Small intestine (tissue), 7 donors: ENCODE measurements around the gene TMEM9. TPM values are rescaled to one million over a fixed set of nuclear protein-coding genes. Genes with fewer than 3 reads are reported as not detected.

ENCODE experiments used
- DNase-seq, 2 donors: peaks; one replicate each; pipeline versions ENCODE4 v3.0.0 to v3.0.0-alpha.2; 2013
- FAIRE-seq: peaks from 2 replicates; lab custom pipeline; 2012; peaks lifted over from hg19 to GRCh38; lab: Jason Lieb, UNC
- H3K27ac ChIP-seq, 3 donors: one replicate each; pipeline ENCODE4 v1.5.1; 2013; ENCODE audit warnings: low read length in 2 of 3, mild to moderate bottlenecking in 2 of 3, control low read depth in 1 of 3, inconsistent platforms in 1 of 3, low read depth in 1 of 3, moderate library complexity in 1 of 3
- H3K27me3 ChIP-seq, 3 donors: one replicate each; pipeline ENCODE4 v1.6.1; 2013; ENCODE audit warnings: low read length in 3 of 3, inconsistent platforms in 1 of 3; ENCODE audit not compliant: control insufficient read depth in 3 of 3, insufficient read depth in 3 of 3
- H3K36me3 ChIP-seq, 3 donors: one replicate each; pipeline ENCODE4 v1.6.1; 2013; ENCODE audit warnings: low read length in 3 of 3, inconsistent platforms in 1 of 3, low read depth in 1 of 3, mild to moderate bottlenecking in 1 of 3, moderate library complexity in 1 of 3; ENCODE audit not compliant: control insufficient read depth in 3 of 3, insufficient read depth in 2 of 3
- H3K4me1 ChIP-seq, 3 donors: one replicate each; pipeline ENCODE4 v1.6.1; 2013; ENCODE audit warnings: low read length in 2 of 3, inconsistent platforms in 1 of 3, low read depth in 1 of 3, mild to moderate bottlenecking in 1 of 3, moderate library complexity in 1 of 3; ENCODE audit not compliant: control insufficient read depth in 3 of 3, insufficient read depth in 2 of 3
- H3K4me3 ChIP-seq, 3 donors: one replicate each; pipeline ENCODE4 v1.5.1; 2013; ENCODE audit warnings: low read length in 3 of 3, control low read depth in 1 of 3, inconsistent platforms in 1 of 3, low read depth in 1 of 3, mild to moderate bottlenecking in 1 of 3, moderate library complexity in 1 of 3
- H3K9me3 ChIP-seq, 2 donors: one replicate each; pipeline ENCODE4 v1.6.1; 2013; ENCODE audit warnings: low read depth in 1 of 2, low read length in 1 of 2; ENCODE audit not compliant: control insufficient read depth in 2 of 2, insufficient read depth in 1 of 2
- WGBS, 3 donors: extraction: QIAGEN DNeasy Blood & Tissue Kit; methylation state at CpG; one replicate each; pipeline ENCODE4 v1.1.7; 2013; 5-methylcytosine and 5-hydroxymethylcytosine counted together
- polyA plus RNA-seq, 4 donors: library from polyadenylated mRNA; stranded (reverse) in 3 of 4; unstranded in 1 of 4; fragments of 200-250 nt in 3 of 4; fragments of 120-200 nt in 1 of 4; gene quantifications; one replicate each; pipeline versions ENCODE4 v1.2.1 to v1.2.3, GENCODE V29; 2013
- donor health status: healthy with polysubstance abuse.
- donor health status: control.
- donor health status: control.
- donor health status: Bipolar disorder and iron deficiency.
- donor health status: healthy.

The TMEM9 gene
- polyA plus RNA-seq, 4 donors = 6.3 to 58.5 (median 31.5) TPM

DNA sequence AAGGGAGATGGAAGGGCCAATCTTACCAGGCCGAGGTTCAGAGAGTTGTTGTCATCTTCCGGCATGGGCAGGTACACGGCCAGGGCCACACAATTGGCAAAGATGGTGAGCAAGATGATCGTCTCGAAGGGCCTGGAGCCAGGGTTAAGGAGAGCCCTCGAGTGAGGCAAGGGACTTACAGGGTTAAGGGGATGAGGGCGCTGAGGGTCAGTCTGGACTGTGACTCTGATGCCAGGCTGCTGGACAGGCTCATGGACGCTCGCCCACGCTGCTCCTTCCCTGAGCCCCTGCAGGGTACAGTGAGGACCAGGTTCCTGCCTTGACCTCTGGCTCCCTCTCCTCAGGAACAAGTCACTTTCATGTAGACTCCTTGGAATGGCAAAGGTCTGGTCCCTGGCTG lies 44.1 kb downstream of the TMEM9 start:
- Histone ChIP-seq H3K9me3 (no peaks in the 10 kb centered on the region), H3K27me3 (peaks cover 0 to 7% (median 0%) of the 10 kb centered on the region in 3 donors), H3K4me3 (no peak overlapping the region), H3K27ac (no peak overlapping the region), H3K4me1 (peaks cover 0 to 18% (median 0%) of the 10 kb centered on the region in 3 donors), H3K36me3 (no peaks in the 10 kb centered on the region)
- no peak for DNase-seq
- FAIRE-seq = no peak
- 84 to 93% (median 90%) methylated on average over 10 of the region's 10 CpGs for WGBS, 3 donors

DNA sequence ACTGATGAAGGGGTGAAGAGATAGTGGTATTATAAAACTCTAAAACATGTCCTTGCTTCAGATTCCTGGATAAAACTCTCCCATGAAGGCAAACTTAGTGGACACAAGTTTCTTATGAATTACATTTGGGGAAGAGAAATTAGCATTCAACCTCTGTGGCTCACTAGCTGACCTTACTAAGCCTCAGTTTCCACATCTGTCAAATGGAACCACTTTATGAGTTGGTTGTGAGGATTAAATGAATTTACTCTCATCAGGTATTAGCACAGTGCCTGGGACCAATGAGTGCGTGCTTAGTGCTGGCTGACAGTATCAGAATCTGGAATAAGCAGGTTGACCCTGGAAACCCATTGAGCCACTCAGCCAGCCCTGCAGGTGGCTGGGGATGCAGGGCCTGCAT lies 44.6 kb downstream of the TMEM9 start:
- WGBS, 3 donors = 88 to 95% (median 89%) methylated on average over 1 of the region's 1 CpG
- peaks cover 0 to 3% (median 0%) of the 10 kb centered on the region in 3 donors for H3K27me3 ChIP-seq
- no peak for DNase-seq
- no peak for FAIRE-seq
- H3K9me3 ChIP-seq = no peaks in the 10 kb centered on the region
- H3K36me3 ChIP-seq = no peaks in the 10 kb centered on the region
- H3K4me1 ChIP-seq = peaks cover 0 to 19% (median 0%) of the 10 kb centered on the region in 3 donors
- no peak overlapping the region for H3K27ac ChIP-seq
- no peak overlapping the region for H3K4me3 ChIP-seq

DNA sequence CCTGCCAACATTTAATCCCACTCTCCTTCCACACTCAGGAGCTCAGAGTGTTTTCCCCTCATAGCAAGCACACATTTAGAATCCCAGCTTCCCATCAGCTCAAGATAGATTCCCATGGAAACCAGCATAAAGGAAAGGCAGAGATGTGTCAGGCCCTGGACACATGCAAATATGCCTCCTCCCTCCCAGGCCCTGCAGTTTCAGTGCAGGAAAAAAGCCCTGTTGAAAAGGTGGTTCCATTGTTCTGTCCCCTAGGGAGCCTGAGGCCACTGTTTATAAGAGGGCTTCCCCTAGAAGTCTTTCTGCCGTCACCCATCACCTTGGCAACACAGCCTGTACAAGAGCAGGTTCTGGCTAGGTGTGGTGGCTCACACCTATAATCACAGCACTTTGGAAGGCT lies 45.7 kb downstream of the TMEM9 start:
- Histone ChIP-seq H3K4me3 (no peak overlapping the region), H3K27ac (no peak overlapping the region), H3K9me3 (no peaks in the 10 kb centered on the region), H3K4me1 (peaks cover 0 to 17% (median 0%) of the 10 kb centered on the region in 3 donors), H3K36me3 (no peaks in the 10 kb centered on the region), H3K27me3 (no peaks in the 10 kb centered on the region)
- 70 to 94% (median 78%) methylated on average over 1 of the region's 1 CpG for WGBS, 3 donors
- FAIRE-seq (no peak), DNase-seq (no peak)

GRCh38 chr1:201105688-201106087 lies 48.6 kb downstream of the TMEM9 start:
- no peak overlapping the region for H3K4me3 ChIP-seq
- DNase-seq = no peak
- no peak for FAIRE-seq

GRCh38 chr1:201104141-201104540 lies 50.1 kb downstream of the TMEM9 start:
- WGBS, 3 donors = 21 to 53% (median 38%) methylated on average over 1 of the region's 1 CpG
- no peak overlapping the region for H3K4me3 ChIP-seq
- DNase-seq (peak in 1 of 2 donors; percentile 52), FAIRE-seq (no peak)
- H3K27ac ChIP-seq = no peak overlapping the region
- peaks cover 0 to 6% (median 0%) of the 10 kb centered on the region in 3 donors for H3K4me1 ChIP-seq
- no peaks in the 10 kb centered on the region for H3K9me3 ChIP-seq
- no peaks in the 10 kb centered on the region for H3K27me3 ChIP-seq
- no peaks in the 10 kb centered on the region for H3K36me3 ChIP-seq

More at GRCh38 chr1:201105688-201106087, 48.6 kb downstream of the TMEM9 start:
- H3K27ac ChIP-seq = no peak overlapping the region
- H3K4me1 ChIP-seq = peaks cover 0 to 6% (median 0%) of the 10 kb centered on the region in 3 donors
- no peaks in the 10 kb centered on the region for H3K9me3 ChIP-seq
- no peaks in the 10 kb centered on the region for H3K27me3 ChIP-seq
- WGBS, 3 donors = 46 to 75% (median 69%) methylated on average over 5 of the region's 5 CpGs
- no peaks in the 10 kb centered on the region for H3K36me3 ChIP-seq

DNA sequence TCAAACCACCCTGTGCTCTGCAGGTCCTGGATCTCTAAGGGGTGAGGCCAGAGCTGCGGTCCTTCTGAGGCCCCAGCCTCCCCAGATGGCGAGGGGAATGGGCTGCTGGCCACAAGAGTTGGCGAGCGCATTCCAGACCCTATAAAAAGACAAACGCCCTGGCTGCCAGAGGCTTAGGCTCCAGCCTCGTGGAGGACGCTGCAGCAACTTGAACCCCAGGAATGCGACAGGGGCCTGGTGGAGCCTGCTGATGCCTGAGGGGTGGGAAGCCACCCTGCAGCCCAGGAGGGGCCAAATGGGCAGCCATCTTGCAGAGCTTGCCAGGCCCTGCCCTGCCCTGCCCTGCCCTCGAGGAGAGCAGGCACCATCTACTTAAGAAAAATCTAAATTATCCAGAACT lies 50.6 kb downstream of the TMEM9 start:
- Histone ChIP-seq H3K27ac (no peak overlapping the region), H3K4me1 (peaks cover 0 to 6% (median 0%) of the 10 kb centered on the region in 3 donors), H3K4me3 (no peak overlapping the region), H3K9me3 (no peaks in the 10 kb centered on the region), H3K36me3 (no peaks in the 10 kb centered on the region), H3K27me3 (peaks cover 0 to 2% (median 0%) of the 10 kb centered on the region in 3 donors)
- no peak for FAIRE-seq
- 74 to 80% (median 75%) methylated on average over 9 of the region's 9 CpGs for WGBS, 3 donors
- DNase-seq = no peak

DNA sequence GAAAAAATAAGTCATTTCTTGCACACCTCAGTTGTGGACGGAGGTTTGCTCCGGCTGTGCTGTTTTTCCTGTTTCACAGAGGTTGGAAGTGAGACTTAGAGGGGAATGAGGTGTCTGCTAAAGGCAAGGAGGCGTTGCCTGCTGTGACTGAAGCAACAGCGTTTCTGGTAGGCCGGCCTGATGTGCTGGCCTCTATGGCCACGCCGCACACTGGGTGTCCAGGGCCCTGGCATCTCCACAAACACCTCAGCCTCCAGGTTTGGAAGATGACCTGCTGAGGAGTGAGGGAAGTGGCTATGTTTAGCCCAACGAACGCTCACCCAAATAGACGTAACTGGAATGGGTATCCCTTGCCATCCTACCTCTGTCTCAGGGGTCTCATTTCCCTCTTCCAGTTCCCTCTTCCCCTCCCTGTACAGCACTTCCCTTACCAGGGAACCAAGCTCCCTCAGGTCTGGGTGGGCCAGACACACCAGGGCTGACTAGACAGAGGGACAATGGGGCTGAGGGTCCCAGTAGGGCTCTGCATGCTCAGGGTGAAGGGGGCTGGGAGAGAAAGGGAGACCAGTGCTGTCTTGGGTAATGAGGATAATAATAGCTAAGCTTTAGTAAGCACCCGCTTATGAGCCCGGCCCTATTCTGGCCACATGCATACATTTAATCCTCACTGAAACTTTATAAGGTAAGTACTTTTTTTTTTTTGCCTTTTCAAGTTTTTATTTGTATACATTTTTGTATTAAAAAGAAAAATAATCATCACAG lies 53.9 kb downstream of the TMEM9 start:
- Histone ChIP-seq H3K36me3 (no peaks in the 10 kb centered on the region), H3K9me3 (no peaks in the 10 kb centered on the region), H3K4me3 (no peak overlapping the region), H3K27me3 (peaks cover 0 to 5% (median 0%) of the 10 kb centered on the region in 3 donors), H3K4me1 (peaks cover 0 to 6% (median 0%) of the 10 kb centered on the region in 3 donors), H3K27ac (no peak overlapping the region)
- no peak for FAIRE-seq
- 88 to 94% (median 90%) methylated on average over 12 of the region's 12 CpGs for WGBS, 3 donors
- no peak for DNase-seq

DNA sequence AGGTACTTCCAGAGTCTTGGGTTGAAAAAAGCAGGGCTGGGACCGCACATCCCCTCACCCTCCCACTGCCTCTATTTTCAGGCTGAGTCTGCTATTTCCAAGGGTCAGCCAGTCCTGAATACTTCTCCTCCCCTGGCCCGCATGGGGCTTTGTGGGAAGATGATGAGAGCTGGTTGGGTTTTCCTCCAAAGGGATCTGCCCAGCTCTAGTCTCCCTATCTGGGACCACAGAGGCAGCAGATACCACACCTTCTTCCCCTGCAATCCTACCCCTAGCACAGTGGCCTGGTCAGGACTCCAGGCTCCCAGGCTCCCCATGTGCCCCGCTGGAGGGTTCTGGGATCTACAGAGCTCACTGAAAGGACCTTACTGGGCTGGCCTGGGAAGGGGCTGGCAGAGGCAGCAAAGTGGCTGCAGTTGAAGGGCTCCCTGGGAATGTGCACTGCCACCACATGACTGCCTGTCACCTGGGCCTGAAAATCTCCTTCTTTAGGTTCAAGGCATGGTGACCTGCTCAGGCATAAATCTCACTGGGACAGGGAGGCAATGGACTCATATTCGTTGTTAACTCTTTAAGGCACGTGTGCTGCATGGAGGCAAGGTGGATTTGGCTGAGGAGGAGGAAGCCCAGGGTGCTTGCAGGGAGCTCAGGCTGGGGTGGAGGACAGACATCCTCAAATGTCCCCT lies 55.1 kb downstream of the TMEM9 start:
- no peak for FAIRE-seq
- Histone ChIP-seq H3K27ac (no peak overlapping the region), H3K9me3 (no peaks in the 10 kb centered on the region), H3K36me3 (no peaks in the 10 kb centered on the region), H3K27me3 (peaks cover 0 to 5% (median 0%) of the 10 kb centered on the region in 3 donors), H3K4me1 (no peaks in the 10 kb centered on the region), H3K4me3 (no peak overlapping the region)
- 71 to 78% (median 76%) methylated on average over 5 of the region's 5 CpGs for WGBS, 3 donors
- no peak for DNase-seq
